H1 (cell line): ENCODE results near the gene TMIGD1. TPM values are rescaled to one million over a fixed set of nuclear protein-coding genes. Genes with fewer than 3 reads are reported as not detected.

Experiments used
- BRCA1 ChIP-seq: IDR thresholded peaks from 2 replicates; pipeline ENCODE4 v1.6.1; 2012; ENCODE audit warnings: low read depth, low read length, improper control_type of control experiment
- E2F6 ChIP-seq: IDR thresholded peaks from 2 replicates; pipeline ENCODE4 v1.6.1; 2012; ENCODE audit warnings: inconsistent platforms
- NRF1 ChIP-seq: IDR thresholded peaks from 2 replicates; pipeline ENCODE4 v1.6.1; 2011; ENCODE audit warnings: mild to moderate bottlenecking, low read depth, low read length, improper control_type of control experiment
- POLR2AphosphoS5 ChIP-seq: IDR thresholded peaks from 2 replicates; pipeline ENCODE4 v1.6.1; 2011; ENCODE audit warnings: low read depth, low read length
- POU5F1 ChIP-seq: IDR thresholded peaks from 2 replicates; pipeline ENCODE4 v1.6.1; 2011; ENCODE audit warnings: low read depth, mild to moderate bottlenecking, low read length, moderate library complexity
- SP2 ChIP-seq: IDR thresholded peaks from 2 replicates; pipeline ENCODE4 v1.6.1; 2012; ENCODE audit warnings: mild to moderate bottlenecking, low read length, inconsistent platforms
- SUZ12 ChIP-seq: fragments of 200-600 bp; sonication (generic); IDR thresholded peaks from 2 replicates; pipeline ENCODE4 v1.6.1; 2012; ENCODE audit warnings: mild to moderate bottlenecking, inconsistent platforms, low read length, moderate library complexity, mixed read lengths
- YY1 ChIP-seq: IDR thresholded peaks from 2 replicates; pipeline ENCODE4 v1.6.1; 2011; ENCODE audit warnings: low read depth, mild to moderate bottlenecking, low read length
- ZNF274 ChIP-seq: IDR thresholded peaks from 2 replicates; pipeline ENCODE4 v1.7.0; 2012; ENCODE audit warnings: low read length, borderline replicate concordance; ENCODE audit errors: extremely low read depth
- polyA plus RNA-seq, 7 experiments: library from polyadenylated mRNA; depleted of rRNA in 3 of 7; stranded (reverse) in 5 of 7; unstranded in 2 of 7; fragments of >200 nt in 5 of 7; fragments of 200-250 nt in 2 of 7; gene quantifications; 1 replicate in 5 of 7; 2 replicates in 1 of 7; 4 replicates in 1 of 7; pipeline versions ENCODE4 v1.2.1 to v1.2.3, GENCODE V29; 2011 to 2013; ENCODE audit warnings: missing spikeins in 2 of 7, mixed read lengths in 2 of 7
- total RNA-seq: library from RNA; stranded (reverse); fragmentation: NEBNext Ultra II Directional; extraction: Animal tissue kit (Norgen Biotek cat#: 25700); gene quantifications from 2 replicates; pipeline ENCODE4 v1.2.1, GENCODE V29; 2021

TMIGD1 gene
- total and polyA plus RNA-seq, 2 of the 8 experiments (the other 6 are each of a cell fraction or from before 2014, with no cell fraction given) = not detected

- TF ChIP-seq E2F6 (no peak), POU5F1 (no peak), POLR2AphosphoS5 (peak; percentile 51; the same call in 1 of the 2 replicates), YY1 (no peak), SP2 (no peak), ZNF274 (no peak), SUZ12 (no peak), NRF1 (no peak), BRCA1 (no peak)
Measured at GRCh38 chr17:30291543-30292285, 42.1 kb downstream of the TMIGD1 start, which contains the start of gene BLMH (continued).
